GM23338 (cell line): ENCODE data around the gene RASSF7. TPM values are rescaled to one million over a fixed set of nuclear protein-coding genes. Genes with fewer than 3 reads are reported as not detected.

Source experiments
- ATAC-seq: fragments of 200-7000 bp; cut with Tn5 transposase; 3 replicates; pipeline ENCODE4 v1.9.1; 2020
- DNase-seq: peaks from one replicate; pipeline ENCODE4 v3.0.0-alpha.2; 2015; ENCODE audit warnings: low spot score
- H2AFZ ChIP-seq: fragments of 200-600 bp; sonication (generic); 2 replicates; pipeline ENCODE4 v1.8.0; 2016; ENCODE audit warnings: antibody characterized with exemption, mild to moderate bottlenecking, moderate library complexity
- H3F3A ChIP-seq: fragments of 200-600 bp; sonication (generic); replicated peaks from 2 replicates; pipeline ENCODE4 v1.8.0; 2017; ENCODE audit warnings: antibody characterized with exemption, mixed run types, low read depth
- H3K27ac ChIP-seq: fragments of 200-600 bp; sonication (generic); 2 replicates; pipeline ENCODE4 v1.6.1; 2016; ENCODE audit warnings: low read depth
- H3K27me3 ChIP-seq: fragments of 200-600 bp; sonication (generic); 2 replicates; pipeline ENCODE4 v1.8.0; 2016; ENCODE audit warnings: mild to moderate bottlenecking, mixed run types, moderate library complexity; ENCODE audit not compliant: insufficient read depth
- H3K36me3 ChIP-seq: fragments of 200-600 bp; sonication (generic); 2 replicates; pipeline ENCODE4 v1.8.0; 2016; ENCODE audit warnings: mild to moderate bottlenecking; ENCODE audit not compliant: insufficient read depth
- H3K4me1 ChIP-seq: fragments of 200-600 bp; sonication (generic); 2 replicates; pipeline ENCODE4 v1.8.0; 2016; ENCODE audit warnings: mild to moderate bottlenecking, moderate library complexity; ENCODE audit not compliant: insufficient read depth
- H3K4me2 ChIP-seq: fragments of 200-600 bp; sonication (generic); 2 replicates; pipeline ENCODE4 v1.7.1; 2017; ENCODE audit warnings: mixed run types
- H3K4me3 ChIP-seq: fragments of 200-600 bp; sonication (generic); 2 replicates; pipeline ENCODE4 v1.6.1; 2016; ENCODE audit warnings: mixed run types
- H3K79me2 ChIP-seq: fragments of 200-600 bp; sonication (generic); replicated peaks from 2 replicates; pipeline ENCODE4 v1.8.0; 2017; ENCODE audit warnings: mild to moderate bottlenecking; ENCODE audit not compliant: insufficient read depth
- H3K9me2 ChIP-seq: fragments of 200-600 bp; sonication (generic); 2 replicates; pipeline ENCODE4 v1.8.0; 2017; ENCODE audit not compliant: insufficient read depth
- H4K20me1 ChIP-seq: fragments of 200-600 bp; sonication (generic); replicated peaks from 2 replicates; pipeline ENCODE4 v1.8.0; 2017; ENCODE audit warnings: mild to moderate bottlenecking; ENCODE audit not compliant: insufficient read depth
- H3K27ac Mint-ChIP-seq: 2 replicates; pipeline ENCODE4 v1.8.0; 2020; ENCODE audit warnings: inconsistent platforms, mild to moderate bottlenecking, moderate library complexity, mixed read lengths
- H3K27me3 Mint-ChIP-seq: 3 replicates; pipeline ENCODE4 v1.8.0; 2022; ENCODE audit warnings: low read depth, mild to moderate bottlenecking, moderate library complexity, mixed read lengths, inconsistent platforms; ENCODE audit not compliant: insufficient read depth, poor library complexity
- H3K36me3 Mint-ChIP-seq: 3 replicates; pipeline ENCODE4 v1.8.0; 2021; ENCODE audit warnings: low read depth, mild to moderate bottlenecking, inconsistent platforms, moderate library complexity, mixed read lengths
- H3K4me1 Mint-ChIP-seq: 3 replicates; pipeline ENCODE4 v1.8.0; 2020; ENCODE audit warnings: mild to moderate bottlenecking, inconsistent platforms, mixed read lengths
- H3K4me3 Mint-ChIP-seq: 3 replicates; pipeline ENCODE4 v1.8.0; 2021; ENCODE audit warnings: moderate library complexity, mild to moderate bottlenecking, inconsistent platforms, mixed read lengths
- H3K9me3 Mint-ChIP-seq: 3 replicates; pipeline ENCODE4 v1.8.0; 2020; ENCODE audit warnings: moderate library complexity, mild to moderate bottlenecking, inconsistent platforms, mixed read lengths
- CREB1 ChIP-seq: fragments of 250-450 bp; sonication (Bioruptor Pico); IDR thresholded peaks from 2 replicates; pipeline ENCODE4 v1.5.0; 2020; ENCODE audit warnings: low read depth, mild to moderate bottlenecking, moderate library complexity
- EZH2 ChIP-seq: fragments of 200-600 bp; sonication (generic); IDR thresholded peaks from one replicate; pipeline ENCODE4 v1.8.0; 2017; ENCODE audit warnings: antibody characterized with exemption, mild to moderate bottlenecking, low read depth; ENCODE audit not compliant: unreplicated experiment
- EZH2phosphoT487 ChIP-seq: fragments of 200-600 bp; sonication (generic); IDR thresholded peaks from one replicate; pipeline ENCODE4 v1.8.1; 2018; ENCODE audit warnings: antibody characterized with exemption; ENCODE audit not compliant: unreplicated experiment
- JUNB ChIP-seq: IDR thresholded peaks from one replicate; pipeline ENCODE4 v1.6.1; 2016; ENCODE audit warnings: antibody characterized with exemption; ENCODE audit not compliant: unreplicated experiment
- NANOG ChIP-seq: IDR thresholded peaks from 2 replicates; pipeline ENCODE4 v1.6.1; 2016; ENCODE audit warnings: antibody characterized with exemption, borderline replicate concordance
- STAT1 ChIP-seq: IDR thresholded peaks from one replicate; pipeline ENCODE4 v1.6.1; 2016; ENCODE audit warnings: antibody characterized with exemption; ENCODE audit not compliant: unreplicated experiment
- ZNF114 ChIP-seq: fragments of 250-450 bp; sonication (Bioruptor Pico); IDR thresholded peaks from 2 replicates; pipeline ENCODE4 v1.5.0; 2020; ENCODE audit warnings: mild to moderate bottlenecking, moderate library complexity
- ZNF331 ChIP-seq: fragments of 250-450 bp; sonication (Bioruptor Pico); IDR thresholded peaks from 2 replicates; pipeline ENCODE4 v1.5.0; 2020; ENCODE audit warnings: low read depth, mild to moderate bottlenecking, moderate library complexity
- polyA plus RNA-seq: library from polyadenylated mRNA; unstranded; fragments of >200 nt; fragmentation: Nextera tagmentation; extraction: Ambion mirVana; gene quantifications from 2 replicates; pipeline ENCODE4 v1.2.1, GENCODE V29; 2016
- total RNA-seq: library from RNA; depleted of rRNA; stranded (reverse); fragments of >200 nt; shearing (Covaris generic); gene quantifications from 2 replicates; pipeline ENCODE4 v1.2.3, GENCODE V29; 2014
- TF ChIP-seq, protein P1 (sequence below): IDR thresholded peaks from one replicate; pipeline ENCODE4 v1.6.1; 2018; ENCODE audit warnings: antibody characterized with exemption; ENCODE audit not compliant: unreplicated experiment
- TF ChIP-seq, protein P2 (sequence below), 2 experiments: fragments of 200-600 bp in 1 of 2; sonication (generic) in 1 of 2; conservative IDR thresholded peaks; 2 replicates each; pipeline versions ENCODE4 v1.5.1 to v1.6.1; 2016 to 2017; ENCODE audit warnings: antibody characterized with exemption in 2 of 2, low read depth in 2 of 2, mild to moderate bottlenecking in 2 of 2, moderate library complexity in 1 of 2
- TF ChIP-seq, protein P3 (sequence below): fragments of 250-450 bp; sonication (Bioruptor Pico); IDR thresholded peaks from 2 replicates; pipeline ENCODE4 v1.5.0; 2020; ENCODE audit warnings: mild to moderate bottlenecking, moderate library complexity
- TF ChIP-seq, protein P4 (sequence below): IDR thresholded peaks from 2 replicates; pipeline ENCODE4 v1.6.1; 2016; ENCODE audit warnings: antibody characterized with exemption

Gene RASSF7
- total and polyA plus RNA-seq, 2 experiments from 2014 or later, result 39.6 to 64.8 TPM

DNA sequence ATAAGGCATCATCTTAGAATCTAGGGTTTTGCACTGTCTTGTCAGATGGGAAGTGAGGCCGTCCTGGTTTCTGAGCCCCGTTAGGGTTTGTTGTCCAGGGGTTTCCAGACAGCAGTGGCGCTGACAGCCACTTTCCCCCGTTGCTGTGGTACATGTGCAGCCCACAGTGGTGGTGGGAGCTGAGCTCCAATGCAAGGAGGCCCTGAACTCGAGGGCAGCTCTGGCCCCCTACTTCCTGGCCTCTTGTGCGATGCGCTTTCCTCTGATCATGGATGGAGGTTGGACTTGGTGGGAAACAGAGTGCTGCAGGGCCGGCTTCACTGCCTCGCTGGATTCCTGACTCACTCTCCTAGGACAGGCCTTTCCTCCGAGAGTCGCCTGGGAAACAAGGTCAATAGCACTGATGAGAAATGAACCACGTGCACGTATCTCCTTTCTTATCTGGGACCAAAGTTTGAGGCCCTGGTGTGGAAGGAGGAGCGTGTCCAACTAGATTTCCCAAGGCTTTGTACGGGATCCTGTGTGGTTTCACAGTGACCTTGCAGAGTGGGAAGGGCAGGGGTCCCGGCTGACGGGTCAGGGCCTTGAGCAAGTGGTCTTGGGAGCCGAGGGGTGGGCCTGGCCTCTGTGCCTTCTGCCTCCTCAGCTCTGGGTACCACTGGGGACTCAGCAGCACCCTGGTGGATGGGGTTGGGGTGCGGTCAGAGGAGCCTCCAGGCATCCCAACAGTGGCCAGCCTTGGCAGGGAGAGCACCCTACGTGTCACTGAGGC lies 19.2 kb downstream of the RASSF7 start:
- Histone ChIP-seq H3K4me1 (peaks cover 10% of the 10 kb centered on the region), H3K79me2 (peaks cover 72% of the 10 kb centered on the region), H3K27ac (no peak overlapping the region), H4K20me1 (peaks cover 32% of the 10 kb centered on the region), H3K4me2 (no peak overlapping the region), H3K4me3 (no peak overlapping the region), H3K27me3 (peaks cover 6% of the 10 kb centered on the region), H3K36me3 (peaks cover 10% of the 10 kb centered on the region; the same call in 1 of the 2 replicates), H2AFZ (no peak overlapping the region), H3K9me2 (no peaks in the 10 kb centered on the region), H3F3A (peaks cover 11% of the 10 kb centered on the region; the same call in 1 of the 2 replicates)
- peaks cover 15% of the 10 kb centered on the region for H3K4me1 Mint-ChIP-seq
- H3K27me3 Mint-ChIP-seq, result peaks cover 8% of the 10 kb centered on the region
- TF ChIP-seq, protein P1, sequence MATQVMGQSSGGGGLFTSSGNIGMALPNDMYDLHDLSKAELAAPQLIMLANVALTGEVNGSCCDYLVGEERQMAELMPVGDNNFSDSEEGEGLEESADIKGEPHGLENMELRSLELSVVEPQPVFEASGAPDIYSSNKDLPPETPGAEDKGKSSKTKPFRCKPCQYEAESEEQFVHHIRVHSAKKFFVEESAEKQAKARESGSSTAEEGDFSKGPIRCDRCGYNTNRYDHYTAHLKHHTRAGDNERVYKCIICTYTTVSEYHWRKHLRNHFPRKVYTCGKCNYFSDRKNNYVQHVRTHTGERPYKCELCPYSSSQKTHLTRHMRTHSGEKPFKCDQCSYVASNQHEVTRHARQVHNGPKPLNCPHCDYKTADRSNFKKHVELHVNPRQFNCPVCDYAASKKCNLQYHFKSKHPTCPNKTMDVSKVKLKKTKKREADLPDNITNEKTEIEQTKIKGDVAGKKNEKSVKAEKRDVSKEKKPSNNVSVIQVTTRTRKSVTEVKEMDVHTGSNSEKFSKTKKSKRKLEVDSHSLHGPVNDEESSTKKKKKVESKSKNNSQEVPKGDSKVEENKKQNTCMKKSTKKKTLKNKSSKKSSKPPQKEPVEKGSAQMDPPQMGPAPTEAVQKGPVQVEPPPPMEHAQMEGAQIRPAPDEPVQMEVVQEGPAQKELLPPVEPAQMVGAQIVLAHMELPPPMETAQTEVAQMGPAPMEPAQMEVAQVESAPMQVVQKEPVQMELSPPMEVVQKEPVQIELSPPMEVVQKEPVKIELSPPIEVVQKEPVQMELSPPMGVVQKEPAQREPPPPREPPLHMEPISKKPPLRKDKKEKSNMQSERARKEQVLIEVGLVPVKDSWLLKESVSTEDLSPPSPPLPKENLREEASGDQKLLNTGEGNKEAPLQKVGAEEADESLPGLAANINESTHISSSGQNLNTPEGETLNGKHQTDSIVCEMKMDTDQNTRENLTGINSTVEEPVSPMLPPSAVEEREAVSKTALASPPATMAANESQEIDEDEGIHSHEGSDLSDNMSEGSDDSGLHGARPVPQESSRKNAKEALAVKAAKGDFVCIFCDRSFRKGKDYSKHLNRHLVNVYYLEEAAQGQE, result no peak
- TF ChIP-seq EZH2phosphoT487, result no peak
- no peak for TF ChIP-seq NANOG
- no peak for TF ChIP-seq ZNF114 (CRISPR knock-in tag)
- TF ChIP-seq, protein P2, sequence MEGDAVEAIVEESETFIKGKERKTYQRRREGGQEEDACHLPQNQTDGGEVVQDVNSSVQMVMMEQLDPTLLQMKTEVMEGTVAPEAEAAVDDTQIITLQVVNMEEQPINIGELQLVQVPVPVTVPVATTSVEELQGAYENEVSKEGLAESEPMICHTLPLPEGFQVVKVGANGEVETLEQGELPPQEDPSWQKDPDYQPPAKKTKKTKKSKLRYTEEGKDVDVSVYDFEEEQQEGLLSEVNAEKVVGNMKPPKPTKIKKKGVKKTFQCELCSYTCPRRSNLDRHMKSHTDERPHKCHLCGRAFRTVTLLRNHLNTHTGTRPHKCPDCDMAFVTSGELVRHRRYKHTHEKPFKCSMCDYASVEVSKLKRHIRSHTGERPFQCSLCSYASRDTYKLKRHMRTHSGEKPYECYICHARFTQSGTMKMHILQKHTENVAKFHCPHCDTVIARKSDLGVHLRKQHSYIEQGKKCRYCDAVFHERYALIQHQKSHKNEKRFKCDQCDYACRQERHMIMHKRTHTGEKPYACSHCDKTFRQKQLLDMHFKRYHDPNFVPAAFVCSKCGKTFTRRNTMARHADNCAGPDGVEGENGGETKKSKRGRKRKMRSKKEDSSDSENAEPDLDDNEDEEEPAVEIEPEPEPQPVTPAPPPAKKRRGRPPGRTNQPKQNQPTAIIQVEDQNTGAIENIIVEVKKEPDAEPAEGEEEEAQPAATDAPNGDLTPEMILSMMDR (conservative IDR thresholded peaks at IDR 0.05; ENCODE audit: low read depth in 2 of 2), result no peak
- no peak for TF ChIP-seq JUNB
- TF ChIP-seq, protein P3, sequence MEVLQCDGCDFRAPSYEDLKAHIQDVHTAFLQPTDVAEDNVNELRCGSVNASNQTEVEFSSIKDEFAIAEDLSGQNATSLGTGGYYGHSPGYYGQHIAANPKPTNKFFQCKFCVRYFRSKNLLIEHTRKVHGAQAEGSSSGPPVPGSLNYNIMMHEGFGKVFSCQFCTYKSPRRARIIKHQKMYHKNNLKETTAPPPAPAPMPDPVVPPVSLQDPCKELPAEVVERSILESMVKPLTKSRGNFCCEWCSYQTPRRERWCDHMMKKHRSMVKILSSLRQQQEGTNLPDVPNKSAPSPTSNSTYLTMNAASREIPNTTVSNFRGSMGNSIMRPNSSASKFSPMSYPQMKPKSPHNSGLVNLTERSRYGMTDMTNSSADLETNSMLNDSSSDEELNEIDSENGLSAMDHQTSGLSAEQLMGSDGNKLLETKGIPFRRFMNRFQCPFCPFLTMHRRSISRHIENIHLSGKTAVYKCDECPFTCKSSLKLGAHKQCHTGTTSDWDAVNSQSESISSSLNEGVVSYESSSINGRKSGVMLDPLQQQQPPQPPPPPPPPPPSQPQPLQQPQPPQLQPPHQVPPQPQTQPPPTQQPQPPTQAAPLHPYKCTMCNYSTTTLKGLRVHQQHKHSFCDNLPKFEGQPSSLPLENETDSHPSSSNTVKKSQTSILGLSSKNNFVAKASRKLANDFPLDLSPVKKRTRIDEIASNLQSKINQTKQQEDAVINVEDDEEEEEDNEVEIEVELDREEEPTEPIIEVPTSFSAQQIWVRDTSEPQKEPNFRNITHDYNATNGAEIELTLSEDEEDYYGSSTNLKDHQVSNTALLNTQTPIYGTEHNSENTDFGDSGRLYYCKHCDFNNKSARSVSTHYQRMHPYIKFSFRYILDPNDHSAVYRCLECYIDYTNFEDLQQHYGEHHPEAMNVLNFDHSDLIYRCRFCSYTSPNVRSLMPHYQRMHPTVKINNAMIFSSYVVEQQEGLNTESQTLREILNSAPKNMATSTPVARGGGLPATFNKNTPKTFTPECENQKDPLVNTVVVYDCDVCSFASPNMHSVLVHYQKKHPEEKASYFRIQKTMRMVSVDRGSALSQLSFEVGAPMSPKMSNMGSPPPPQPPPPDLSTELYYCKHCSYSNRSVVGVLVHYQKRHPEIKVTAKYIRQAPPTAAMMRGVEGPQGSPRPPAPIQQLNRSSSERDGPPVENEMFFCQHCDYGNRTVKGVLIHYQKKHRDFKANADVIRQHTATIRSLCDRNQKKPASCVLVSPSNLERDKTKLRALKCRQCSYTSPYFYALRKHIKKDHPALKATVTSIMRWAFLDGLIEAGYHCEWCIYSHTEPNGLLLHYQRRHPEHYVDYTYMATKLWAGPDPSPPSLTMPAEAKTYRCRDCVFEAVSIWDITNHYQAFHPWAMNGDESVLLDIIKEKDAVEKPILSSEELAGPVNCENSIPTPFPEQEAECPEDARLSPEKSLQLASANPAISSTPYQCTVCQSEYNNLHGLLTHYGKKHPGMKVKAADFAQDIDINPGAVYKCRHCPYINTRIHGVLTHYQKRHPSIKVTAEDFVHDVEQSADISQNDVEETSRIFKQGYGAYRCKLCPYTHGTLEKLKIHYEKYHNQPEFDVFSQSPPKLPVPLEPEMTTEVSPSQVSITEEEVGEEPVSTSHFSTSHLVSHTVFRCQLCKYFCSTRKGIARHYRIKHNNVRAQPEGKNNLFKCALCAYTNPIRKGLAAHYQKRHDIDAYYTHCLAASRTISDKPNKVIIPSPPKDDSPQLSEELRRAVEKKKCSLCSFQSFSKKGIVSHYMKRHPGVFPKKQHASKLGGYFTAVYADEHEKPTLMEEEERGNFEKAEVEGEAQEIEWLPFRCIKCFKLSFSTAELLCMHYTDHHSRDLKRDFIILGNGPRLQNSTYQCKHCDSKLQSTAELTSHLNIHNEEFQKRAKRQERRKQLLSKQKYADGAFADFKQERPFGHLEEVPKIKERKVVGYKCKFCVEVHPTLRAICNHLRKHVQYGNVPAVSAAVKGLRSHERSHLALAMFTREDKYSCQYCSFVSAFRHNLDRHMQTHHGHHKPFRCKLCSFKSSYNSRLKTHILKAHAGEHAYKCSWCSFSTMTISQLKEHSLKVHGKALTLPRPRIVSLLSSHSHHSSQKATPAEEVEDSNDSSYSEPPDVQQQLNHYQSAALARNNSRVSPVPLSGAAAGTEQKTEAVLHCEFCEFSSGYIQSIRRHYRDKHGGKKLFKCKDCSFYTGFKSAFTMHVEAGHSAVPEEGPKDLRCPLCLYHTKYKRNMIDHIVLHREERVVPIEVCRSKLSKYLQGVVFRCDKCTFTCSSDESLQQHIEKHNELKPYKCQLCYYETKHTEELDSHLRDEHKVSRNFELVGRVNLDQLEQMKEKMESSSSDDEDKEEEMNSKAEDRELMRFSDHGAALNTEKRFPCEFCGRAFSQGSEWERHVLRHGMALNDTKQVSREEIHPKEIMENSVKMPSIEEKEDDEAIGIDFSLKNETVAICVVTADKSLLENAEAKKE (CRISPR knock-in tag), result no peak
- TF ChIP-seq STAT1, result no peak
- TF ChIP-seq, protein P4, sequence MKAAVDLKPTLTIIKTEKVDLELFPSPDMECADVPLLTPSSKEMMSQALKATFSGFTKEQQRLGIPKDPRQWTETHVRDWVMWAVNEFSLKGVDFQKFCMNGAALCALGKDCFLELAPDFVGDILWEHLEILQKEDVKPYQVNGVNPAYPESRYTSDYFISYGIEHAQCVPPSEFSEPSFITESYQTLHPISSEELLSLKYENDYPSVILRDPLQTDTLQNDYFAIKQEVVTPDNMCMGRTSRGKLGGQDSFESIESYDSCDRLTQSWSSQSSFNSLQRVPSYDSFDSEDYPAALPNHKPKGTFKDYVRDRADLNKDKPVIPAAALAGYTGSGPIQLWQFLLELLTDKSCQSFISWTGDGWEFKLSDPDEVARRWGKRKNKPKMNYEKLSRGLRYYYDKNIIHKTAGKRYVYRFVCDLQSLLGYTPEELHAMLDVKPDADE, result no peak
- no peak for TF ChIP-seq EZH2
- TF ChIP-seq CREB1, result no peak
- no peak for TF ChIP-seq ZNF331 (CRISPR knock-in tag)
- peak overlapping the region; percentile 38; the same call in 1 of the 2 replicates for H3K27ac Mint-ChIP-seq
- DNase-seq, result no peak
- no peak overlapping the region for H3K4me3 Mint-ChIP-seq
- no peak for ATAC-seq
- no peaks in the 10 kb centered on the region; the same call in 2 of the 3 replicates for H3K9me3 Mint-ChIP-seq
- H3K36me3 Mint-ChIP-seq, result peaks cover 18% of the 10 kb centered on the region
